WTC11 (cell line): Measurements from ENCODE around the gene ERMAP. TPM values are rescaled to one million over a fixed set of nuclear protein-coding genes. Genes with fewer than 3 reads are reported as not detected.
A peak's percentile ranks its signal among the peaks of the same experiment; 100 is the strongest.

Experiments
- ATAC-seq: fragments of 200-7000 bp; cut with Tn5 transposase; 2 replicates; pipeline ENCODE4 v1.10.0; 2021; ENCODE audit warnings: mild to moderate bottlenecking, moderate library complexity
- CTCF ChIA-PET: fragments of 300-600 bp; sonication (Branson Sonifier 250); formaldehyde crosslinking; loops from one replicate; lab custom pipeline; 2021; ENCODE audit warnings: antibody characterized with exemption; lab: Charles Lee
- POLR2A ChIA-PET: fragments of 350-600 bp; sonication (Branson Sonifier 250); formaldehyde crosslinking; loops from one replicate; lab custom pipeline; 2021; ENCODE audit warnings: antibody characterized with exemption; lab: Charles Lee
- DNase-seq: peaks from one replicate; pipeline ENCODE4 v3.0.0; 2021; ENCODE audit warnings: low spot score
- H3K27ac Mint-ChIP-seq: 2 replicates; pipeline ENCODE4 v1.8.0; 2021; ENCODE audit warnings: mixed read lengths
- H3K27me3 Mint-ChIP-seq: 2 replicates; pipeline ENCODE4 v1.8.0; 2021; ENCODE audit warnings: low read depth, mild to moderate bottlenecking, moderate library complexity, mixed read lengths
- H3K36me3 Mint-ChIP-seq: 2 replicates; pipeline ENCODE4 v1.8.0; 2021; ENCODE audit warnings: mixed read lengths
- H3K4me1 Mint-ChIP-seq: 2 replicates; pipeline ENCODE4 v1.8.0; 2022; ENCODE audit warnings: mixed read lengths
- H3K4me3 Mint-ChIP-seq: 2 replicates; pipeline ENCODE4 v1.8.0; 2021; ENCODE audit warnings: mild to moderate bottlenecking, moderate library complexity, mixed read lengths
- H3K9me3 Mint-ChIP-seq: 2 replicates; pipeline ENCODE4 v1.8.0; 2021; ENCODE audit warnings: mixed read lengths
- AFF4 ChIP-seq: sonication (generic); formaldehyde crosslinking; IDR thresholded peaks from 2 replicates; pipeline ENCODE4 v1.8.1; 2023; ENCODE audit warnings: mild to moderate bottlenecking, missing genetic modification reagents, borderline replicate concordance
- AR ChIP-seq: fragments of 250-450 bp; sonication (Bioruptor Pico); IDR thresholded peaks from 2 replicates; pipeline ENCODE4 v1.9.0; 2021; ENCODE audit warnings: mild to moderate bottlenecking
- CTCF ChIP-seq: fragments of 200-600 bp; IDR thresholded peaks from 2 replicates; pipeline ENCODE4 v1.8.0; 2022; ENCODE audit warnings: antibody characterized with exemption
- ELF4 ChIP-seq: sonication (generic); formaldehyde crosslinking; IDR thresholded peaks from 2 replicates; pipeline ENCODE4 v1.8.1; 2022; ENCODE audit warnings: low read depth, mild to moderate bottlenecking, moderate library complexity, missing genetic modification reagents
- FOXP4 ChIP-seq: sonication (generic); formaldehyde crosslinking; IDR thresholded peaks from 2 replicates; pipeline ENCODE4 v1.8.0; 2022; ENCODE audit warnings: mild to moderate bottlenecking, missing genetic modification reagents
- KAT7 ChIP-seq: sonication (generic); formaldehyde crosslinking; IDR thresholded peaks from 2 replicates; pipeline ENCODE4 v1.8.1; 2023; ENCODE audit warnings: missing genetic modification reagents, mild to moderate bottlenecking, borderline replicate concordance
- MAX ChIP-seq: sonication (generic); formaldehyde crosslinking; IDR thresholded peaks from 2 replicates; pipeline ENCODE4 v1.8.0; 2022; ENCODE audit warnings: mild to moderate bottlenecking, missing genetic modification reagents
- PRRX2 ChIP-seq: fragments of 250-450 bp; sonication (Bioruptor Pico); IDR thresholded peaks from 2 replicates; pipeline ENCODE4 v1.8.0; 2021; ENCODE audit warnings: mild to moderate bottlenecking
- SMAD3 ChIP-seq: sonication (generic); formaldehyde crosslinking; IDR thresholded peaks from 2 replicates; pipeline ENCODE4 v1.8.0; 2022; ENCODE audit warnings: missing genetic modification reagents, mild to moderate bottlenecking, borderline replicate concordance
- ZNF232 ChIP-seq: sonication (generic); formaldehyde crosslinking; IDR thresholded peaks from 2 replicates; pipeline ENCODE4 v1.8.0; 2022; ENCODE audit warnings: mild to moderate bottlenecking, missing genetic modification reagents
- ZNF425 ChIP-seq: fragments of 250-450 bp; sonication (Bioruptor Pico); conservative IDR thresholded peaks from 2 replicates; pipeline ENCODE4 v1.9.0; 2021; ENCODE audit warnings: mild to moderate bottlenecking
- total RNA-seq: library from RNA; stranded (reverse); gene quantifications from 3 replicates; pipeline ENCODE4 v1.2.3, GENCODE V29; 2021

Gene ERMAP
- total RNA-seq, 1 experiment from 2014 or later: 2.6 TPM

GRCh38 chr1:42816585-42817439 is at the start of gene ERMAP, which contains the start of gene SVBP (continued):
- TF ChIP-seq CTCF (no peak), PRRX2 (no peak), AR (CRISPR knock-in tag) (no peak), AFF4 (CRISPR knock-in tag) (no peak), ELF4 (CRISPR knock-in tag) (no peak)
- TF ChIP-seq, all 79 proteins: peak for 5

GRCh38 chr1:42767510-42768000 is 49.4 kb upstream of the ERMAP start:
- Mint-ChIP-seq H3K4me1 (peaks cover 18% of the 10 kb centered on the region), H3K4me3 (no peak overlapping the region; the same call in 1 of the 2 replicates), H3K9me3 (no peaks in the 10 kb centered on the region), H3K27me3 (no peaks in the 10 kb centered on the region), H3K36me3 (peaks cover 9% of the 10 kb centered on the region), H3K27ac (peak overlapping the region; percentile 86)
- ChIA-PET CTCF (interaction anchor here (0.6 to 3.7 kb wide), 18 partner anchors 9 to 623 kb away, joined by 3 to 42 read pairs (median 8); partner anchors contain the start of genes CLDN19, PPIH and ZNF691), POLR2A (interaction anchor here (1.2 to 2.9 kb wide), 11 partner anchors 10 to 291 kb away, joined by 3 to 11 read pairs (median 6); partner anchors contain the start of genes CLDN19, ERMAP, SVBP and YBX1)
- peak; percentile 4; the same call in 1 of the 2 replicates for TF ChIP-seq SMAD3 (CRISPR knock-in tag)
- TF ChIP-seq KAT7 (CRISPR knock-in tag): 0 out of 2 replicates have a peak, but pooled peaks have one; percentile 18
- 0 out of 2 replicates have a peak, but pooled peaks have one; percentile 12 for TF ChIP-seq ZNF232 (CRISPR knock-in tag)
- 0 out of 2 replicates have a peak, but pooled peaks have one; percentile 34 for TF ChIP-seq FOXP4 (CRISPR knock-in tag)
- no peak for TF ChIP-seq ZNF425
- TF ChIP-seq MAX (CRISPR knock-in tag): no peak
- ATAC-seq: peak; percentile 4
- DNase-seq: no peak
